IMR-90 (cell line): ENCODE data around the gene LARP4B. TPM values are rescaled to one million over a fixed set of nuclear protein-coding genes. Genes with fewer than 3 reads are reported as not detected.

ENCODE experiments used
- ATAC-seq: fragments of 200-7000 bp; cut with Tn5 transposase; 2 replicates; pipeline ENCODE4 v1.9.1; 2020; ENCODE audit warnings: low read depth, mild to moderate bottlenecking, moderate library complexity
- BruUV-seq: library from RNA; stranded (reverse); fragments of 400-500 nt; replicated peaks from 2 replicates; lab custom pipeline; 2021; lab: Mats Ljungman, UMichigan
- CTCF ChIA-PET: fragments of 300-600 bp; formaldehyde crosslinking; extraction: SDS; loops from one replicate; lab custom pipeline; 2021; ENCODE audit warnings: antibody characterized with exemption; lab: Yijun Ruan, JAX
- POLR2A ChIA-PET: fragments of 300-600 bp; sonication (Branson Sonifier 250); formaldehyde crosslinking; loops from one replicate; lab custom pipeline; 2022; ENCODE audit warnings: antibody characterized with exemption; ENCODE audit not compliant: unreplicated experiment; lab: Charles Lee
- DNase-seq: peaks from one replicate; pipeline ENCODE4 v3.0.0; 2013
- H2AFZ ChIP-seq: replicated peaks from 2 replicates; pipeline ENCODE3; 2013; ENCODE audit warnings: low read length, mild to moderate bottlenecking; ENCODE audit not compliant: poor library complexity
- H2AK5ac ChIP-seq: 2 replicates; pipeline ENCODE4 v1.6.1; 2013; ENCODE audit warnings: low read depth, low read length, inconsistent platforms
- H2AK9ac ChIP-seq: replicated peaks from 2 replicates; pipeline ENCODE3; 2013; ENCODE audit warnings: mild to moderate bottlenecking, low read depth, low read length, moderate library complexity; ENCODE audit not compliant: poor library complexity
- H2BK120ac ChIP-seq: 2 replicates; pipeline ENCODE4 v1.6.1; 2013; ENCODE audit warnings: low read depth, low read length, inconsistent platforms
- H2BK15ac ChIP-seq: 3 replicates; pipeline ENCODE4 v1.6.1; 2013; ENCODE audit warnings: low read depth, low read length, inconsistent platforms
- H2BK20ac ChIP-seq: 2 replicates; pipeline ENCODE4 v1.6.1; 2013; ENCODE audit warnings: low read depth, mild to moderate bottlenecking, inconsistent platforms, low read length, moderate library complexity
- H2BK5ac ChIP-seq: 2 replicates; pipeline ENCODE4 v1.6.1; 2013; ENCODE audit warnings: mild to moderate bottlenecking, low read depth, low read length, inconsistent platforms; ENCODE audit not compliant: poor library complexity, severe bottlenecking
- H3K14ac ChIP-seq: replicated peaks from 2 replicates; pipeline ENCODE4 v1.6.1; 2013; ENCODE audit warnings: low read depth, low read length, inconsistent platforms
- H3K18ac ChIP-seq: 2 replicates; pipeline ENCODE4 v1.6.1; 2013; ENCODE audit warnings: low read depth, low read length, control low read depth
- H3K23ac ChIP-seq: 2 replicates; pipeline ENCODE4 v1.6.1; 2013; ENCODE audit warnings: low read depth, low read length, inconsistent platforms
- H3K27ac ChIP-seq: 2 replicates; pipeline ENCODE4 v1.5.1; 2013; ENCODE audit warnings: mild to moderate bottlenecking, control low read depth, low read length; ENCODE audit not compliant: insufficient read depth
- H3K27me3 ChIP-seq: 2 replicates; pipeline ENCODE4 v1.6.1; 2013; ENCODE audit warnings: low read length; ENCODE audit not compliant: control insufficient read depth, insufficient read depth
- H3K36me3 ChIP-seq: 2 replicates; pipeline ENCODE4 v1.6.1; 2013; ENCODE audit warnings: low read length, mixed read lengths; ENCODE audit not compliant: control insufficient read depth, insufficient read depth
- H3K4ac ChIP-seq: 2 replicates; pipeline ENCODE4 v1.6.1; 2013; ENCODE audit warnings: low read depth, low read length, inconsistent platforms
- H3K4me1 ChIP-seq: 2 replicates; pipeline ENCODE4 v1.6.1; 2013; ENCODE audit warnings: low read length, mixed read lengths; ENCODE audit not compliant: control insufficient read depth, insufficient read depth
- H3K4me2 ChIP-seq: 2 replicates; pipeline ENCODE4 v1.6.1; 2013; ENCODE audit warnings: low read depth, mild to moderate bottlenecking, control low read depth, low read length, moderate library complexity
- H3K4me3 ChIP-seq: 2 replicates; pipeline ENCODE4 v1.5.1; 2013; ENCODE audit warnings: low read depth, mild to moderate bottlenecking, control low read depth, low read length, moderate library complexity; ENCODE audit not compliant: insufficient read depth
- H3K56ac ChIP-seq: 2 replicates; pipeline ENCODE4 v1.6.1; 2013; ENCODE audit warnings: low read length, inconsistent platforms; ENCODE audit not compliant: insufficient read depth; ENCODE audit errors: extremely low read depth
- H3K79me1 ChIP-seq, 2 experiments: 2 replicates each; pipeline ENCODE4 v1.6.1; 2013; ENCODE audit warnings: low read length in 2 of 2, inconsistent platforms in 1 of 2, low read depth in 1 of 2
- H3K9ac ChIP-seq: 2 replicates; pipeline ENCODE4 v1.6.1; 2013; ENCODE audit warnings: low read depth, low read length, control low read depth
- H3K9me1 ChIP-seq: 2 replicates; pipeline ENCODE4 v1.6.1; 2013; ENCODE audit warnings: low read length, inconsistent platforms; ENCODE audit not compliant: insufficient read depth
- H3K9me3 ChIP-seq: 2 replicates; pipeline ENCODE4 v1.6.1; 2013; ENCODE audit warnings: low read length; ENCODE audit not compliant: control insufficient read depth, insufficient read depth
- H4K20me1 ChIP-seq: 2 replicates; pipeline ENCODE4 v1.6.1; 2013; ENCODE audit warnings: low read length, inconsistent platforms; ENCODE audit not compliant: insufficient read depth
- H4K5ac ChIP-seq: 2 replicates; pipeline ENCODE4 v1.6.1; 2013; ENCODE audit warnings: mild to moderate bottlenecking, low read depth, low read length, control low read depth
- H4K8ac ChIP-seq, 2 experiments: 2 replicates each; pipeline ENCODE4 v1.6.1; 2013; ENCODE audit warnings: low read depth in 2 of 2, low read length in 2 of 2, control low read depth in 1 of 2, inconsistent platforms in 1 of 2
- H4K91ac ChIP-seq: 2 replicates; pipeline ENCODE4 v1.6.1; 2013; ENCODE audit warnings: low read depth, low read length, inconsistent platforms; ENCODE audit not compliant: insufficient read depth
- FOS ChIP-seq: fragments of 150-350 bp; IDR thresholded peaks from 2 replicates; pipeline ENCODE4 v1.6.1; 2016; ENCODE audit warnings: low read depth, low read length
- MXI1 ChIP-seq: IDR thresholded peaks from 2 replicates; pipeline ENCODE4 v1.6.1; 2012; ENCODE audit warnings: low read depth, mild to moderate bottlenecking, low read length, moderate library complexity, borderline replicate concordance
- RAD21 ChIP-seq: IDR thresholded peaks from 2 replicates; pipeline ENCODE4 v1.6.1; 2012; ENCODE audit warnings: low read length, improper control_type of control experiment
- SMC3 ChIP-seq: fragments of 150-350 bp; IDR thresholded peaks from 2 replicates; pipeline ENCODE4 v1.6.1; 2016; ENCODE audit warnings: low read depth, mild to moderate bottlenecking, antibody characterized with exemption, low read length, moderate library complexity
- USF2 ChIP-seq: fragments of 150-350 bp; IDR thresholded peaks from 2 replicates; pipeline ENCODE4 v1.6.1; 2017; ENCODE audit warnings: mild to moderate bottlenecking, antibody characterized with exemption, low read length, low read depth
- WGBS, 2 experiments: methylation state at CpG; one replicate each; pipeline versions ENCODE4 v1.1.5 to v1.1.7; 2013; ENCODE audit warnings: missing lambda C conversion rate in 2 of 2; ENCODE audit not compliant: insufficient read length in 1 of 2; ENCODE audit errors: extremely low coverage in 2 of 2; 5-methylcytosine and 5-hydroxymethylcytosine counted together
- dilution Hi-C: fragments of 300-500 bp; cut with HindIII; formaldehyde crosslinking; loops from one replicate; pipeline ENCODE4 v1.14.3; 2018; ENCODE audit warnings: low sequenced_read_pairs; ENCODE audit not compliant: unreplicated experiment
- in situ Hi-C: fragments of 300-500 bp; cut with MboI; formaldehyde crosslinking; loops from 3 replicates; pipeline ENCODE4 v1.14.3; 2019; ENCODE audit warnings: low sequenced_read_pairs, inconsistent platforms, mixed read lengths
- intact Hi-C: fragments of 100-400 bp; cut with micrococcal nuclease; formaldehyde crosslinking; loops from 2 replicates; pipeline ENCODE4 v1.10.0; 2022
- polyA plus RNA-seq, 3 experiments: library from polyadenylated mRNA; depleted of rRNA; stranded (reverse); fragments of >200 nt; gene quantifications; 2 replicates each; pipeline ENCODE4 v1.2.3, GENCODE V29; 2012; ENCODE audit warnings: low replicate concordance in 1 of 3
- total RNA-seq: library from RNA; depleted of rRNA; stranded (reverse); fragments of >200 nt; gene quantifications from 2 replicates; pipeline ENCODE4 v1.2.3, GENCODE V29; 2012
- TF ChIP-seq, protein P1 (sequence below): fragments of 150-350 bp; IDR thresholded peaks from 2 replicates; pipeline ENCODE4 v1.6.1; 2016; ENCODE audit warnings: low read depth, mild to moderate bottlenecking, low read length, moderate library complexity, borderline replicate concordance

LARP4B gene
- total and polyA plus RNA-seq, 2 of the 4 experiments (the other 2 are of a cell fraction): 24.3 to 25.5 TPM

GRCh38 chr10:815338-816090 lies 116.0 kb downstream of the LARP4B start:
- Histone ChIP-seq H3K4ac (no peak overlapping the region), H2AK9ac (no peak overlapping the region), H3K4me1 (peaks cover 6% of the 10 kb centered on the region), H3K23ac (no peak overlapping the region), H3K79me1 (peaks cover 33 to 60% of the 10 kb centered on the region in 2 experiments; a peak in 3 of 4 replicates), H3K9ac (no peak overlapping the region), H3K9me1 (peaks cover 24% of the 10 kb centered on the region), H2AFZ (no peak overlapping the region), H2AK5ac (no peak overlapping the region), H2BK20ac (no peak overlapping the region), H3K27me3 (no peaks in the 10 kb centered on the region), H4K8ac (no peak overlapping the region), H4K5ac (no peak overlapping the region), H2BK5ac (no peak overlapping the region), H2BK120ac (no peak overlapping the region), H3K36me3 (peaks cover 68% of the 10 kb centered on the region), H2BK15ac (no peak overlapping the region), H3K9me3 (no peaks in the 10 kb centered on the region), H3K56ac (no peak overlapping the region), H4K91ac (no peak overlapping the region), H3K4me3 (no peak overlapping the region), H3K4me2 (no peak overlapping the region), H3K18ac (no peak overlapping the region), H3K27ac (no peak overlapping the region), H4K20me1 (peaks cover 28% of the 10 kb centered on the region; the same call in 1 of the 2 replicates), H3K14ac (no peak overlapping the region)
- POLR2A ChIA-PET: no interaction called here
- 90% methylated on average over 5 of the region's 19 CpGs; no CpG with 5 or more reads in 1 of the 2 experiments for WGBS, 2 experiments
- intact Hi-C loops: no loop called here
- in situ Hi-C loops: no loop called here
- dilution Hi-C loops: no loop called here
- CTCF ChIA-PET: no interaction called here
- ATAC-seq (no peak), DNase-seq (no peak)
- TF ChIP-seq, protein P1, sequence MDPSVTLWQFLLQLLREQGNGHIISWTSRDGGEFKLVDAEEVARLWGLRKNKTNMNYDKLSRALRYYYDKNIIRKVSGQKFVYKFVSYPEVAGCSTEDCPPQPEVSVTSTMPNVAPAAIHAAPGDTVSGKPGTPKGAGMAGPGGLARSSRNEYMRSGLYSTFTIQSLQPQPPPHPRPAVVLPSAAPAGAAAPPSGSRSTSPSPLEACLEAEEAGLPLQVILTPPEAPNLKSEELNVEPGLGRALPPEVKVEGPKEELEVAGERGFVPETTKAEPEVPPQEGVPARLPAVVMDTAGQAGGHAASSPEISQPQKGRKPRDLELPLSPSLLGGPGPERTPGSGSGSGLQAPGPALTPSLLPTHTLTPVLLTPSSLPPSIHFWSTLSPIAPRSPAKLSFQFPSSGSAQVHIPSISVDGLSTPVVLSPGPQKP: no peak
- TF ChIP-seq SMC3: no peak
- TF ChIP-seq MXI1: no peak
- no peak for TF ChIP-seq FOS
- TF ChIP-seq USF2: no peak
- no peak for TF ChIP-seq RAD21
- BruUV-seq: no TSS peak
